K562 (cell line): ENCODE data around the gene PSMB10. TPM values are rescaled to one million over a fixed set of nuclear protein-coding genes. Genes with fewer than 3 reads are reported as not detected.
A peak's percentile ranks its signal among the peaks of the same experiment; 100 is the strongest.

Experiments
- ATF1 ChIP-seq, 2 experiments: fragments of 450-650 bp in 1 of 2; IDR thresholded peaks; 2 replicates each; pipeline ENCODE4 v1.6.1; 2016; ENCODE audit warnings: missing compliant biosample characterization in 1 of 2, missing genetic modification characterization in 1 of 2
- BDP1 ChIP-seq: IDR thresholded peaks from 3 replicates; pipeline ENCODE4 v1.6.1; 2011; ENCODE audit not compliant: insufficient read length, insufficient read depth
- BRCA1 ChIP-seq, 2 experiments: fragments of 450-650 bp in 1 of 2; sonication (generic) in 1 of 2; formaldehyde crosslinking in 1 of 2; IDR thresholded peaks; 2 replicates each; pipeline versions ENCODE4 v1.5.0 to v1.6.1; 2017 to 2020; ENCODE audit warnings: mild to moderate bottlenecking in 1 of 2, missing genetic modification reagents in 1 of 2
- CBX2 ChIP-seq: fragments of 200-600 bp; sonication (generic); IDR thresholded peaks from one replicate; pipeline ENCODE4 v1.6.1; 2012; ENCODE audit warnings: mild to moderate bottlenecking, low read length, inconsistent platforms; ENCODE audit not compliant: insufficient read depth, poor library complexity, severe bottlenecking
- GATAD2A ChIP-seq: fragments of 450-650 bp; IDR thresholded peaks from 2 replicates; pipeline ENCODE4 v1.6.1; 2017
- GTF2F1 ChIP-seq: IDR thresholded peaks from 2 replicates; pipeline ENCODE4 v1.6.1; 2011; ENCODE audit warnings: low read depth, low read length, improper control_type of control experiment
- KLF13 ChIP-seq: fragments of 450-650 bp; IDR thresholded peaks from 2 replicates; pipeline ENCODE4 v1.6.1; 2016; ENCODE audit warnings: missing genetic modification characterization, low read depth, mild to moderate bottlenecking, missing compliant biosample characterization, moderate library complexity, borderline replicate concordance
- MAZ ChIP-seq, 2 experiments: fragments of 450-650 bp in 1 of 2; sonication (generic) in 1 of 2; formaldehyde crosslinking; IDR thresholded peaks in 1 of 2; conservative IDR thresholded peaks in 1 of 2; 2 replicates each; pipeline versions ENCODE4 v1.4.0 to v1.5.0; 2020; ENCODE audit warnings: mild to moderate bottlenecking in 1 of 2, missing genetic modification reagents in 1 of 2
- MCM5 ChIP-seq: fragments of 450-650 bp; IDR thresholded peaks from 2 replicates; pipeline ENCODE4 v1.6.1; 2016; ENCODE audit warnings: low read depth
- NEUROD1 ChIP-seq: fragments of 150-350 bp; IDR thresholded peaks from 2 replicates; pipeline ENCODE4 v1.6.1; 2014; ENCODE audit warnings: borderline replicate concordance, low read length, low read depth; ENCODE audit not compliant: partially characterized antibody
- SETDB1 ChIP-seq: IDR thresholded peaks from one replicate; pipeline ENCODE4 v1.6.1; 2012; ENCODE audit warnings: low read length, control low read depth, inconsistent platforms
- SMAD3 ChIP-seq: fragments of 450-650 bp; formaldehyde crosslinking; conservative IDR thresholded peaks from 2 replicates; pipeline ENCODE4 v1.4.0; 2020; ENCODE audit warnings: mild to moderate bottlenecking
- SRF ChIP-seq, 2 experiments: fragments of 250-450, 450-650 bp in 1 of 2; sonication (Bioruptor Pico) in 1 of 2; sonication (generic) in 1 of 2; formaldehyde crosslinking; IDR thresholded peaks; 2 replicates each; pipeline versions ENCODE4 v1.5.0 to v1.5.1; 2020 to 2022; ENCODE audit warnings: mild to moderate bottlenecking in 1 of 2, missing genetic modification reagents in 1 of 2
- SRSF3 ChIP-seq: fragments of 200-400 bp; formaldehyde crosslinking; IDR thresholded peaks from 2 replicates; pipeline ENCODE4 v1.6.1; 2016; ENCODE audit warnings: mild to moderate bottlenecking, low read length, moderate library complexity; ENCODE audit not compliant: insufficient read depth
- TAF9B ChIP-seq: fragments of 450-650 bp; IDR thresholded peaks from 2 replicates; pipeline ENCODE4 v1.6.1; 2018; ENCODE audit warnings: mild to moderate bottlenecking; ENCODE audit not compliant: partially characterized antibody
- TEAD1 ChIP-seq, 2 experiments: fragments of 450-650 bp in 1 of 2; sonication (generic) in 1 of 2; formaldehyde crosslinking; IDR thresholded peaks; 2 replicates each; pipeline versions ENCODE4 v1.4.0 to v1.8.0; 2020 to 2022; ENCODE audit warnings: mild to moderate bottlenecking in 2 of 2, missing genetic modification reagents in 1 of 2
- U2AF1 ChIP-seq: fragments of 200-400 bp; formaldehyde crosslinking; optimal IDR thresholded peaks from 2 replicates; pipeline ENCODE3; 2017; ENCODE audit warnings: mild to moderate bottlenecking, low read depth, low read length, moderate library complexity
- ZBED1 ChIP-seq: IDR thresholded peaks from 2 replicates; pipeline ENCODE4 v1.6.1; 2014
- ZNF174 ChIP-seq: fragments of 250-450 bp; sonication (Bioruptor Pico); IDR thresholded peaks from 2 replicates; pipeline ENCODE4 v1.4.0; 2020; ENCODE audit warnings: mild to moderate bottlenecking
- ZNF644 ChIP-seq: fragments of 200-800 bp; sonication (Bioruptor generic); IDR thresholded peaks from 2 replicates; pipeline ENCODE4 v1.6.1; 2016; ENCODE audit warnings: low read depth, missing genetic modification characterization, missing compliant biosample characterization
- polyA plus RNA-seq, 8 experiments: library from polyadenylated mRNA; depleted of rRNA in 4 of 8; stranded (reverse) in 5 of 8; unstranded in 3 of 8; fragments of >200 nt; fragmentation: Nextera tagmentation in 2 of 8; fragmentation: Illumina TruSeq in 1 of 8; extraction: Ambion mirVana in 2 of 8; extraction: Trizol in 1 of 8; gene quantifications; 2 replicates each; pipeline versions ENCODE4 v1.2.1 to v1.2.3, GENCODE V29; 2011 to 2014; ENCODE audit warnings: inconsistent platforms in 1 of 8, missing spikeins in 1 of 8
- total RNA-seq, 7 experiments: library from RNA; depleted of rRNA in 6 of 7; stranded (reverse); fragments of >200 nt in 6 of 7; fragmentation: Illumina TruSeq in 2 of 7; extraction: Trizol in 2 of 7; gene quantifications; 2 replicates each; pipeline versions ENCODE4 v1.2.1 to v1.2.3, GENCODE V29; 2011 to 2021; ENCODE audit warnings: low replicate concordance in 1 of 7
- TF ChIP-seq, protein P1 (sequence below): fragments of 250-450 bp; sonication (Bioruptor Pico); IDR thresholded peaks from 2 replicates; pipeline ENCODE4 v1.4.0; 2020
- TF ChIP-seq, protein P2 (sequence below): fragments of 450-650 bp; IDR thresholded peaks from 2 replicates; pipeline ENCODE4 v1.6.1; 2017; ENCODE audit warnings: mild to moderate bottlenecking, moderate library complexity

PSMB10 gene
- total and polyA plus RNA-seq, 9 of the 15 experiments (the other 6 are each of a cell fraction or from before 2014, with no cell fraction given), result 11.7 to 105 (median 51.0) TPM

- TF ChIP-seq, protein P1, sequence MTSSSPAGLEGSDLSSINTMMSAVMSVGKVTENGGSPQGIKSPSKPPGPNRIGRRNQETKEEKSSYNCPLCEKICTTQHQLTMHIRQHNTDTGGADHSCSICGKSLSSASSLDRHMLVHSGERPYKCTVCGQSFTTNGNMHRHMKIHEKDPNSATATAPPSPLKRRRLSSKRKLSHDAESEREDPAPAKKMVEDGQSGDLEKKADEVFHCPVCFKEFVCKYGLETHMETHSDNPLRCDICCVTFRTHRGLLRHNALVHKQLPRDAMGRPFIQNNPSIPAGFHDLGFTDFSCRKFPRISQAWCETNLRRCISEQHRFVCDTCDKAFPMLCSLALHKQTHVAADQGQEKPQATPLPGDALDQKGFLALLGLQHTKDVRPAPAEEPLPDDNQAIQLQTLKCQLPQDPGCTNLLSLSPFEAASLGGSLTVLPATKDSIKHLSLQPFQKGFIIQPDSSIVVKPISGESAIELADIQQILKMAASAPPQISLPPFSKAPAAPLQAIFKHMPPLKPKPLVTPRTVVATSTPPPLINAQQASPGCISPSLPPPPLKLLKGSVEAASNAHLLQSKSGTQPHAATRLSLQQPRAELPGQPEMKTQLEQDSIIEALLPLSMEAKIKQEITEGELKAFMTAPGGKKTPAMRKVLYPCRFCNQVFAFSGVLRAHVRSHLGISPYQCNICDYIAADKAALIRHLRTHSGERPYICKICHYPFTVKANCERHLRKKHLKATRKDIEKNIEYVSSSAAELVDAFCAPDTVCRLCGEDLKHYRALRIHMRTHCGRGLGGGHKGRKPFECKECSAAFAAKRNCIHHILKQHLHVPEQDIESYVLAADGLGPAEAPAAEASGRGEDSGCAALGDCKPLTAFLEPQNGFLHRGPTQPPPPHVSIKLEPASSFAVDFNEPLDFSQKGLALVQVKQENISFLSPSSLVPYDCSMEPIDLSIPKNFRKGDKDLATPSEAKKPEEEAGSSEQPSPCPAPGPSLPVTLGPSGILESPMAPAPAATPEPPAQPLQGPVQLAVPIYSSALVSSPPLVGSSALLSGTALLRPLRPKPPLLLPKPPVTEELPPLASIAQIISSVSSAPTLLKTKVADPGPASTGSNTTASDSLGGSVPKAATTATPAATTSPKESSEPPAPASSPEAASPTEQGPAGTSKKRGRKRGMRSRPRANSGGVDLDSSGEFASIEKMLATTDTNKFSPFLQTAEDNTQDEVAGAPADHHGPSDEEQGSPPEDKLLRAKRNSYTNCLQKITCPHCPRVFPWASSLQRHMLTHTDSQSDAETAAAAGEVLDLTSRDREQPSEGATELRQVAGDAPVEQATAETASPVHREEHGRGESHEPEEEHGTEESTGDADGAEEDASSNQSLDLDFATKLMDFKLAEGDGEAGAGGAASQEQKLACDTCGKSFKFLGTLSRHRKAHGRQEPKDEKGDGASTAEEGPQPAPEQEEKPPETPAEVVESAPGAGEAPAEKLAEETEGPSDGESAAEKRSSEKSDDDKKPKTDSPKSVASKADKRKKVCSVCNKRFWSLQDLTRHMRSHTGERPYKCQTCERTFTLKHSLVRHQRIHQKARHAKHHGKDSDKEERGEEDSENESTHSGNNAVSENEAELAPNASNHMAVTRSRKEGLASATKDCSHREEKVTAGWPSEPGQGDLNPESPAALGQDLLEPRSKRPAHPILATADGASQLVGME, result 0 out of 2 replicates have a peak, but pooled peaks have one; percentile 7
- 0 out of 2 replicates have a peak, but pooled peaks have one; percentile 32 for TF ChIP-seq ZNF644 (tag)
- no peak for TF ChIP-seq SETDB1
- no peak for TF ChIP-seq U2AF1
- no peak for TF ChIP-seq KLF13 (tag)
- TF ChIP-seq NEUROD1, result no peak
- TF ChIP-seq ZBED1, result no peak
- 0 out of 2 replicates have a peak, but pooled peaks have one; percentile 64 for TF ChIP-seq SRSF3
- TF ChIP-seq ZNF174 (CRISPR knock-in tag), result no peak
- TF ChIP-seq, protein P2, sequence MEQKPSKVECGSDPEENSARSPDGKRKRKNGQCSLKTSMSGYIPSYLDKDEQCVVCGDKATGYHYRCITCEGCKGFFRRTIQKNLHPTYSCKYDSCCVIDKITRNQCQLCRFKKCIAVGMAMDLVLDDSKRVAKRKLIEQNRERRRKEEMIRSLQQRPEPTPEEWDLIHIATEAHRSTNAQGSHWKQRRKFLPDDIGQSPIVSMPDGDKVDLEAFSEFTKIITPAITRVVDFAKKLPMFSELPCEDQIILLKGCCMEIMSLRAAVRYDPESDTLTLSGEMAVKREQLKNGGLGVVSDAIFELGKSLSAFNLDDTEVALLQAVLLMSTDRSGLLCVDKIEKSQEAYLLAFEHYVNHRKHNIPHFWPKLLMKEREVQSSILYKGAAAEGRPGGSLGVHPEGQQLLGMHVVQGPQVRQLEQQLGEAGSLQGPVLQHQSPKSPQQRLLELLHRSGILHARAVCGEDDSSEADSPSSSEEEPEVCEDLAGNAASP, result no peak
- no peak for TF ChIP-seq MCM5
- no peak for TF ChIP-seq BRCA1 (IDR thresholded peaks at IDR 0.05)
- no peak for TF ChIP-seq BRCA1 (CRISPR knock-in tag; IDR thresholded peaks at IDR 0.05)
- TF ChIP-seq GATAD2A, result no peak
- no peak for TF ChIP-seq SMAD3 (CRISPR knock-in tag)
- TF ChIP-seq GTF2F1, result no peak
- no peak for TF ChIP-seq TEAD1 (CRISPR knock-in tag; IDR thresholded peaks at IDR 0.05)
- no peak for TF ChIP-seq SRF (CRISPR knock-in tag; IDR thresholded peaks at IDR 0.05)
- no peak for TF ChIP-seq MAZ (CRISPR knock-in tag; conservative IDR thresholded peaks at IDR 0.05 in 1 of 2, IDR thresholded peaks at IDR 0.05 in 1 of 2)
- no peak for TF ChIP-seq CBX2
- TF ChIP-seq ATF1 (CRISPR knock-in tag; IDR thresholded peaks at IDR 0.05), result no peak
- 0 out of 2 replicates have a peak, but pooled peaks have one; percentile 3 for TF ChIP-seq ATF1 (tag; IDR thresholded peaks at IDR 0.05)
- no peak for TF ChIP-seq TAF9B
- no peak for TF ChIP-seq BDP1
Observed at GRCh38 chr16:67936124-67936879, at the start of gene PSMB10 (continued).
